Stomach (tissue), 9 donors: ENCODE data around the gene VAV2. TPM values are rescaled to one million over a fixed set of nuclear protein-coding genes. Genes with fewer than 3 reads are reported as not detected.

ENCODE experiments used
- DNase-seq, 2 donors: peaks; one replicate each; pipeline versions ENCODE4 v3.0.0 to v3.0.0-alpha.2; 2013 to 2019
- H3K27ac ChIP-seq, 5 donors: fragments of 200-600 bp in 4 of 5; sonication (generic) in 4 of 5; one replicate each; pipeline ENCODE4 v1.5.1; 2013 to 2019; ENCODE audit warnings: mild to moderate bottlenecking in 1 of 5, moderate library complexity in 1 of 5
- H3K27me3 ChIP-seq, 3 donors: fragments of 200-600 bp; sonication (generic); one replicate each; pipeline ENCODE4 v1.5.1; 2017 to 2019; ENCODE audit warnings: mixed run types in 1 of 3
- H3K36me3 ChIP-seq, 4 donors: fragments of 200-600 bp; sonication (generic); 1 replicate in 3 of 4; 2 replicates in 1 of 4; pipeline ENCODE4 v1.5.1; 2016 to 2019
- H3K4me1 ChIP-seq, 4 donors: fragments of 200-600 bp; sonication (generic); one replicate each; pipeline ENCODE4 v1.5.1; 2016 to 2019
- H3K4me3 ChIP-seq, 4 donors: fragments of 200-600 bp; sonication (generic) in 3 of 4; one replicate each; pipeline ENCODE4 v1.5.1; 2016 to 2019; ENCODE audit warnings: mild to moderate bottlenecking in 1 of 4
- H3K9me3 ChIP-seq, 4 donors: fragments of 200-600 bp; sonication (generic); one replicate each; pipeline ENCODE4 v1.5.1; 2016 to 2019
- CTCF ChIP-seq, 7 experiments: fragments of 450-650 bp in 4 of 7; fragments of 200-600 bp in 3 of 7; sonication (generic) in 3 of 7; IDR thresholded peaks; one replicate each; pipeline ENCODE4 v1.5.1; 2016 to 2019; ENCODE audit warnings: antibody characterized with exemption in 7 of 7, control low read depth in 2 of 7, mild to moderate bottlenecking in 1 of 7
- EP300 ChIP-seq: sonication (generic); formaldehyde crosslinking; IDR thresholded peaks from one replicate; pipeline ENCODE4 v1.6.1; 2017; ENCODE audit warnings: antibody characterized with exemption
- POLR2A ChIP-seq, 4 donors: fragments of 450-650 bp; IDR thresholded peaks; one replicate each; pipeline ENCODE4 v1.6.1; 2016; ENCODE audit warnings: antibody characterized with exemption in 4 of 4, control low read depth in 2 of 4, mild to moderate bottlenecking in 1 of 4, moderate library complexity in 1 of 4
- POLR2AphosphoS5 ChIP-seq, 3 donors: sonication (generic); formaldehyde crosslinking; IDR thresholded peaks; one replicate each; pipeline ENCODE4 v1.6.1; 2016; ENCODE audit warnings: antibody characterized with exemption in 3 of 3
- WGBS, 5 donors: extraction: QIAGEN DNeasy Blood & Tissue Kit in 3 of 5; methylation state at CpG; one replicate each; pipeline versions ENCODE4 v1.1.5 to v1.1.7; 2013 to 2018; 5-methylcytosine and 5-hydroxymethylcytosine counted together
- intact Hi-C: fragments of 100-400 bp; cut with DNase I; formaldehyde crosslinking; loops from one replicate; pipeline ENCODE4 v1.15.1; 2023; ENCODE audit warnings: low total_unique reads
- polyA plus RNA-seq, 3 donors: library from polyadenylated mRNA; stranded (reverse); fragments of 200-250 nt; gene quantifications; one replicate each; pipeline ENCODE4 v1.2.3, GENCODE V29; 2013
- total RNA-seq, 5 donors: library from RNA; depleted of rRNA; stranded (reverse); fragments of >200 nt; gene quantifications; one replicate each; pipeline versions ENCODE4 v1.1.0 to v1.2.3, GENCODE V29; 2014 to 2016
- donor health status: healthy with polysubstance abuse.
- donor health status: Bipolar disorder and iron deficiency.
- donor health status: healthy.

The VAV2 gene
- total and polyA plus RNA-seq, 8 donors, result 4.1 to 14.2 (median 7.0) TPM

GRCh38 chr9:133809335-133809734, 182.8 kb downstream of the VAV2 start:
- no peak for DNase-seq
- Histone ChIP-seq H3K27ac (no peak overlapping the region), H3K27me3 (no peaks in the 10 kb centered on the region), H3K9me3 (no peaks in the 10 kb centered on the region), H3K36me3 (peaks cover 14 to 62% (median 49%) of the 10 kb centered on the region in 4 donors), H3K4me3 (no peak overlapping the region), H3K4me1 (no peaks in the 10 kb centered on the region)
- intact Hi-C loops, result no loop called here
- no peak for TF ChIP-seq POLR2A (IDR thresholded peaks at IDR 0.05)
- no peak for TF ChIP-seq EP300
- TF ChIP-seq POLR2AphosphoS5 (IDR thresholded peaks at IDR 0.05), result no peak
- no peak for TF ChIP-seq CTCF (IDR thresholded peaks at IDR 0.05)
- 85 to 91% (median 89%) methylated on average over 4 to 7 of the region's 7 CpGs for WGBS, 5 donors

GRCh38 chr9:133807818-133808217, 184.3 kb downstream of the VAV2 start:
- Histone ChIP-seq H3K4me3 (no peak overlapping the region), H3K36me3 (peaks cover 14 to 62% (median 56%) of the 10 kb centered on the region in 4 donors), H3K27ac (no peak overlapping the region), H3K27me3 (no peaks in the 10 kb centered on the region), H3K9me3 (no peaks in the 10 kb centered on the region), H3K4me1 (no peaks in the 10 kb centered on the region)
- WGBS, 5 donors, result 67 to 96% (median 83%) methylated on average over 1 to 13 of the region's 13 CpGs
- no peak for TF ChIP-seq EP300
- TF ChIP-seq CTCF (IDR thresholded peaks at IDR 0.05), result no peak
- TF ChIP-seq POLR2AphosphoS5 (IDR thresholded peaks at IDR 0.05), result no peak
- no peak for TF ChIP-seq POLR2A (IDR thresholded peaks at IDR 0.05)
- intact Hi-C loops, result no loop called here
- no peak for DNase-seq

GRCh38 chr9:133807037-133807436, 185.1 kb downstream of the VAV2 start:
- H3K27me3 ChIP-seq, result no peaks in the 10 kb centered on the region
- no peak overlapping the region for H3K27ac ChIP-seq
- peaks cover 14 to 62% (median 57%) of the 10 kb centered on the region in 4 donors for H3K36me3 ChIP-seq
- no peaks in the 10 kb centered on the region for H3K9me3 ChIP-seq
- intact Hi-C loops, result no loop called here
- H3K4me1 ChIP-seq, result no peaks in the 10 kb centered on the region
- TF ChIP-seq POLR2AphosphoS5 (IDR thresholded peaks at IDR 0.05), result no peak
- DNase-seq, result no peak
- no peak overlapping the region for H3K4me3 ChIP-seq
- WGBS, 5 donors, result 95 to 99% (median 96%) methylated on average over 7 to 14 of the region's 14 CpGs

GRCh38 chr9:133806623-133807010, 185.5 kb downstream of the VAV2 start:
- no peak for TF ChIP-seq POLR2A (IDR thresholded peaks at IDR 0.05)
- TF ChIP-seq POLR2AphosphoS5 (IDR thresholded peaks at IDR 0.05), result no peak
- no peak for TF ChIP-seq EP300
- TF ChIP-seq CTCF (IDR thresholded peaks at IDR 0.05), result no peak
- H3K36me3 ChIP-seq, result peaks cover 14 to 65% (median 58%) of the 10 kb centered on the region in 4 donors
- H3K4me1 ChIP-seq, result no peaks in the 10 kb centered on the region
- 92 to 96% (median 95%) methylated on average over 16 to 17 of the region's 17 CpGs for WGBS, 5 donors
- no peaks in the 10 kb centered on the region for H3K9me3 ChIP-seq
- intact Hi-C loops, result no loop called here
- DNase-seq, result no peak
- H3K4me3 ChIP-seq, result no peak overlapping the region
- no peak overlapping the region for H3K27ac ChIP-seq
- H3K27me3 ChIP-seq, result no peaks in the 10 kb centered on the region

GRCh38 chr9:133805876-133806622, 186.1 kb downstream of the VAV2 start:
- H3K36me3 ChIP-seq, result peaks cover 14 to 69% (median 61%) of the 10 kb centered on the region in 4 donors
- TF ChIP-seq POLR2A (IDR thresholded peaks at IDR 0.05) (no peak), EP300 (no peak), CTCF (IDR thresholded peaks at IDR 0.05) (no peak), POLR2AphosphoS5 (IDR thresholded peaks at IDR 0.05) (no peak)
- H3K4me3 ChIP-seq, result no peak overlapping the region
- H3K4me1 ChIP-seq, result no peaks in the 10 kb centered on the region
- H3K9me3 ChIP-seq, result no peaks in the 10 kb centered on the region
- intact Hi-C loops, result no loop called here
- DNase-seq, result no peak
- 85 to 96% (median 94%) methylated on average over 4 to 32 of the region's 32 CpGs for WGBS, 5 donors
- no peak overlapping the region for H3K27ac ChIP-seq
- H3K27me3 ChIP-seq, result no peaks in the 10 kb centered on the region
